Measurements from ENCODE around the gene SLC38A1. TPM values are rescaled to one million over a fixed set of nuclear protein-coding genes. Genes with fewer than 3 reads are reported as not detected.
"Not testable (repeated sequence)": the region's sequence is repeated elsewhere in the genome, so short reads cannot be mapped to it uniquely, and the experiment has no call there.

Gene SLC38A1
- total RNA-seq, 1 donor from 2014 or later = 44.7 TPM

DNA sequence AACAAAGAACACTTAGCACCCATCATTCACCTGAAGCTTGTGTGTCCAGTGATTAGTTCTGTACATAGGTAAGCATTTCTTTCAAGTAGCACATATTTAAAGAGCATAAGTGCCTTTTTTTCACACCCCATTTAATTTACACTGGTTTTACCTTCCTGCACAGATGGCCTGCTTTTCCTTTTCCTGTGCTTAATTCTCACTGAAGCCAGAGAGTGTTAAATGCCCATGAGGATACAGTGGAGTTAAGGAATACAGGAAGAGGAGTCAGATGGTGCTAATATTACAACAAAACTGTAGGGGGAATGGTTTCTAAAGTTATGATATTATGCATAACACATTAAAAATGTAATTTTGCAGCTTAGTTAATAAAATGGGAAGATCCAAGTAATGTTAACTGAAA is 31.0 kb upstream of the SLC38A1 start:
- TF ChIP-seq POLR2A (IDR thresholded peaks at IDR 0.05) = no peak
- Histone ChIP-seq H3K27me3 (no peaks in the 10 kb centered on the region), H3K4me3 (no peak overlapping the region), H3K9me3 (no peaks in the 10 kb centered on the region), H3K27ac (no peak overlapping the region), H3K36me3 (no peaks in the 10 kb centered on the region), H3K4me1 (no peaks in the 10 kb centered on the region)
- DNase-seq (ENCODE audit: extremely low spot score in 2 of 2) = no peak
- intact Hi-C loops (cut with DNase I) = no loop called here

DNA sequence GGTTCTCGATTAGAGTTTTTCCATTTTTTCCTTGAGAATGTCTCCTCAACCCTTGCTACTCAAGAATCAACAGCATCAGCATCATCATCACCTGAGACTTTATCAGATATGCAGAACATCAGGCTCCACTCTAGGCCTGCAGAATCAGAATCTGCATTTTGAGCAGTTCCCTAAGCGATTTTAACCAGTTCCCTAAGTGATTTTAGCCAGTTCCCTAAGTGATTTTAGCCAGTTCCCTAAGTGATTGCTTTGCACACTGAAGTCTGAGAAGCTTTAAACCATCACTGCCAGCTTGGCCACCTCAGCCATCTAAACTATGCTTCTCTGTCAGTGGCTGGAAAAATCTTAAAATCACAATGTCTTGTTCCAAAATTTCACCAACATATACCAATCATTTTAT is 29.4 kb upstream of the SLC38A1 start:
- Histone ChIP-seq H3K4me3 (no peak overlapping the region), H3K36me3 (no peaks in the 10 kb centered on the region), H3K9me3 (no peaks in the 10 kb centered on the region), H3K27ac (no peak overlapping the region), H3K27me3 (no peaks in the 10 kb centered on the region), H3K4me1 (no peaks in the 10 kb centered on the region)
- intact Hi-C loops (cut with DNase I) = no loop called here
- no peak for DNase-seq (ENCODE audit: extremely low spot score in 2 of 2)
- TF ChIP-seq, protein P1, sequence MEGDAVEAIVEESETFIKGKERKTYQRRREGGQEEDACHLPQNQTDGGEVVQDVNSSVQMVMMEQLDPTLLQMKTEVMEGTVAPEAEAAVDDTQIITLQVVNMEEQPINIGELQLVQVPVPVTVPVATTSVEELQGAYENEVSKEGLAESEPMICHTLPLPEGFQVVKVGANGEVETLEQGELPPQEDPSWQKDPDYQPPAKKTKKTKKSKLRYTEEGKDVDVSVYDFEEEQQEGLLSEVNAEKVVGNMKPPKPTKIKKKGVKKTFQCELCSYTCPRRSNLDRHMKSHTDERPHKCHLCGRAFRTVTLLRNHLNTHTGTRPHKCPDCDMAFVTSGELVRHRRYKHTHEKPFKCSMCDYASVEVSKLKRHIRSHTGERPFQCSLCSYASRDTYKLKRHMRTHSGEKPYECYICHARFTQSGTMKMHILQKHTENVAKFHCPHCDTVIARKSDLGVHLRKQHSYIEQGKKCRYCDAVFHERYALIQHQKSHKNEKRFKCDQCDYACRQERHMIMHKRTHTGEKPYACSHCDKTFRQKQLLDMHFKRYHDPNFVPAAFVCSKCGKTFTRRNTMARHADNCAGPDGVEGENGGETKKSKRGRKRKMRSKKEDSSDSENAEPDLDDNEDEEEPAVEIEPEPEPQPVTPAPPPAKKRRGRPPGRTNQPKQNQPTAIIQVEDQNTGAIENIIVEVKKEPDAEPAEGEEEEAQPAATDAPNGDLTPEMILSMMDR (IDR thresholded peaks at IDR 0.05) = no peak
- TF ChIP-seq POLR2AphosphoS5 (IDR thresholded peaks at IDR 0.05; ENCODE audit: insufficient read depth in 1 of 2, low read depth in 1 of 2) (no peak), POLR2A (IDR thresholded peaks at IDR 0.05) (no peak)

DNA sequence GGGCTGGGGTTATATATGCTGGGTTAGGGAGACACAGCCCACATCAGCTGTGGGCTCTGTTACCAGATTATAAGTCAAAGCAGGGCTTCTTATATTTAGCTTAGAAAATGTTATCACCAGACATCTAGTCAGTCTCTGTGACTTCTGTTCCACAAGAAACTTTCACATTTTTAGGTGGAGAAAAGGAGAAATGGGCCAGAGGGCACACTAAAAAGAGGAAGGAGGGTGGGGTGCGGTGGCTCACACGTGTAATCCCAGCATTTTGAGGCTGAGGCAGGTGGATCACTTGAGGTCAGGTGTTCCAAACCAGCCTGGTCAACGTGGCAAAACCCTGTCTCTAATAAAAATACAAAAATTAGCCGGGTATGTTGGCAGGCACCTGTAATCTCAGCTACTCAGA is 28.0 kb upstream of the SLC38A1 start:
- Histone ChIP-seq H3K4me1 (no peaks in the 10 kb centered on the region), H3K27me3 (no peaks in the 10 kb centered on the region), H3K4me3 (no peak overlapping the region), H3K27ac (no peak overlapping the region), H3K9me3 (no peaks in the 10 kb centered on the region), H3K36me3 (no peaks in the 10 kb centered on the region)
- intact Hi-C loops (cut with DNase I) = no loop called here
- DNase-seq (ENCODE audit: extremely low spot score in 2 of 2) = no peak
- TF ChIP-seq, protein P1 (IDR thresholded peaks at IDR 0.05) = no peak
- TF ChIP-seq POLR2A (IDR thresholded peaks at IDR 0.05) (no peak), POLR2AphosphoS5 (IDR thresholded peaks at IDR 0.05; ENCODE audit: insufficient read depth in 1 of 2, low read depth in 1 of 2) (no peak)

DNA sequence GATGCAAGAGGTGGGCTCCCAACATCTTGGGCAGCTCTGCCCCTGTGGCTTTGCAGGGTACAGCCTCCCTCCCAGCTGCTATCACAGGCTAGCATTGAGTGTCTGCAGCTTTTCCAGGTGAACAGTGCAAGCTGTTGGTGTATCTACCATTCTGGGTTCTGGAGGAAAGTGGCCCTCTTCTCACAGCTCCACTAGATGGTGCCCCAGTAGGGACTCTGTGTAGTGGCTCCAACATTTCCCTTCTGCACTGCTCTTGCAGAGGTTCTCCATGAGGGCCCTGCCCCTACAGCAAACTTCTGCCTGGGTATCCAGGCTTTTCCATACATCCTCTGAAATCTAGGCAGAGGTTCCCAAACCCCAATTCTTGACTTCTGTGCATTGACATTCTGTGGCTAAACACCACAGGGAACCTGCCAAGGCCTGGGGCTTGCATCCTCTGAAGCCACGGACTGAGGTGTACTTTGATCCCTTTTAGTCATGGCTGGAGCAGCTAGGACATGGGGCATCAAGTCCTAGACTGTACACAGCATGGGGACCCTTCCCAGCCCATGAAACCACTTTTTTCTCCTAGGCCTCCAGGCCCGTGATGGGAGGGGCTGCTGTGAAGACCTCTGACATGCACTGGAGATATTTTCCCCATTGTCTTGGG is 24.0 kb upstream of the SLC38A1 start:
- Histone ChIP-seq H3K36me3 (no peaks in the 10 kb centered on the region), H3K27ac (no peak overlapping the region), H3K4me1 (no peaks in the 10 kb centered on the region), H3K9me3 (no peaks in the 10 kb centered on the region), H3K4me3 (no peak overlapping the region), H3K27me3 (no peaks in the 10 kb centered on the region)
- intact Hi-C loops (cut with DNase I) = no loop called here
- TF ChIP-seq, protein P1 (IDR thresholded peaks at IDR 0.05) = no peak
- TF ChIP-seq POLR2AphosphoS5 (IDR thresholded peaks at IDR 0.05; ENCODE audit: insufficient read depth in 1 of 2, low read depth in 1 of 2) (no peak), POLR2A (IDR thresholded peaks at IDR 0.05) (no peak)
- no peak for DNase-seq (ENCODE audit: extremely low spot score in 2 of 2)

DNA sequence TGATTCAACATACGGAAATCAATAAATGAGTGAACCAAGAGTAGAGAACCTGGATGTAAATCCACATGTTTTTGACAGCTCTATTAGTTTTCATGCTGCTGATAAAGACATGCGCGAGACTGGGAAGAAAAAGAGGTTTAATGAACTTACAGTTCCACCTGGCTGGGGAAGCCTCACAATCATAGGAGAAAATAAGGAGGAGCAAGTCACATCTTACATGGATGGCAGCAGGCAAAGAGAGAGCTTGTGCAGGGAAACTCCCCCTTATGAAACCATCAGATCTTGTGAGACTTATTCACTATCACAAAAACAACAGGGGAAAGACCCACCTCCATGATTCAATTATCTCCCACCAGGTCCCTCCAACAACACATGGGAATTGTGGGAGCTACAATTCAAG is 23.1 kb upstream of the SLC38A1 start:
- intact Hi-C loops (cut with DNase I); H3K36me3 ChIP-seq; H3K27me3 ChIP-seq; H3K4me3 ChIP-seq; H3K4me1 ChIP-seq; H3K9me3 ChIP-seq; DNase-seq (ENCODE audit: extremely low spot score in 2 of 2); H3K27ac ChIP-seq: not testable (repeated sequence)

DNA sequence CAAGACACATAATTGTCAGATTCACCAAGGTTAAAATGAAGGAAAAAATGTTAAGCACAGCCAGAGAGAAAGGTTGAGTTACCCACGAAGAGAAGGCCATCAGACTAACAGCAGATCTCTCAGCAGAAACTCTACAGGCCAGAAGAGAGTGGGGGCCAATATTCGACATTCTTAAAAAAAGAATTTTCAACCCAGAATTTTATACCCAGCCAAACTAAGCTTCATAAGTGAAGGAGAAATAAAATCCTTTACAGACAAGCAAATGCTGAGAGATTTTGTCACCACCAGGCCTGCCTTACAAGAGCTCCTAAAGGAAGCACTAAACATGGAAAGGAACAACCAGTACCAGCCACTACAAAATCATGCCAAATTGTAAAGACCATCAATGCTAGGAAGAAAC is 16.3 kb upstream of the SLC38A1 start:
- H3K9me3 ChIP-seq = peaks cover 18% of the 10 kb centered on the region

More for the DNA sequence above, 16.3 kb upstream of the SLC38A1 start:
- H3K27ac ChIP-seq; DNase-seq (ENCODE audit: extremely low spot score in 2 of 2); H3K4me3 ChIP-seq; H3K27me3 ChIP-seq; H3K4me1 ChIP-seq; H3K36me3 ChIP-seq; intact Hi-C loops (cut with DNase I): not testable (repeated sequence)

All from vagina (tissue), 2 donors.